DND-41 (cell line): ENCODE measurements around the gene MAP3K10.

ENCODE experiments used
- ATAC-seq: fragments of 200-7000 bp; cut with Tn5 transposase; 3 replicates; pipeline ENCODE4 v1.9.1; 2021; ENCODE audit warnings: low read depth; ENCODE audit not compliant: insufficient read depth
- DNase-seq: peaks from one replicate; pipeline ENCODE4 v3.0.0-alpha.2; 2020
- H2AFZ ChIP-seq: 2 replicates; pipeline ENCODE4 v1.6.0; 2012; ENCODE audit warnings: low read depth, low read length
- H3K27ac ChIP-seq: 2 replicates; pipeline ENCODE4 v1.5.1; 2012; ENCODE audit warnings: low read length, inconsistent platforms
- H3K27me3 ChIP-seq: fragments of 200-600 bp; sonication (generic); 2 replicates; pipeline ENCODE4 v1.6.0; 2012; ENCODE audit warnings: low read length, mild to moderate bottlenecking, inconsistent platforms; ENCODE audit not compliant: insufficient read depth, poor library complexity
- H3K36me3 ChIP-seq: 2 replicates; pipeline ENCODE4 v1.5.1; 2012; ENCODE audit warnings: low read length, inconsistent platforms; ENCODE audit not compliant: insufficient read depth
- H3K4me1 ChIP-seq: 2 replicates; pipeline ENCODE4 v1.5.1; 2012; ENCODE audit warnings: mild to moderate bottlenecking, low read length; ENCODE audit not compliant: insufficient read depth
- H3K4me2 ChIP-seq: 2 replicates; pipeline ENCODE4 v1.6.0; 2012; ENCODE audit warnings: mild to moderate bottlenecking, moderate library complexity, low read length, inconsistent platforms; ENCODE audit not compliant: insufficient read depth
- H3K4me3 ChIP-seq, 2 experiments: fragments of 200-600 bp in 1 of 2; shearing (Covaris generic) in 1 of 2; 2 replicates each; pipeline ENCODE4 v1.5.1; 2012 to 2016; ENCODE audit warnings: inconsistent platforms in 2 of 2, low read length in 2 of 2, mild to moderate bottlenecking in 2 of 2, low read depth in 1 of 2, moderate library complexity in 1 of 2
- H3K79me2 ChIP-seq: 2 replicates; pipeline ENCODE4 v1.6.0; 2012; ENCODE audit warnings: low read length, inconsistent platforms; ENCODE audit not compliant: insufficient read depth
- H3K9ac ChIP-seq: 2 replicates; pipeline ENCODE4 v1.6.0; 2012; ENCODE audit warnings: low read depth, mild to moderate bottlenecking, inconsistent platforms, low read length, moderate library complexity
- H3K9me3 ChIP-seq: 2 replicates; pipeline ENCODE4 v1.5.1; 2012; ENCODE audit warnings: low read length, moderate library complexity, mild to moderate bottlenecking, inconsistent platforms; ENCODE audit not compliant: insufficient read depth, severe bottlenecking
- H4K20me1 ChIP-seq: 2 replicates; pipeline ENCODE4 v1.6.0; 2012; ENCODE audit warnings: low read length; ENCODE audit not compliant: insufficient read depth
- EZH2 ChIP-seq: IDR thresholded peaks from 3 replicates; pipeline ENCODE4 v1.6.1; 2012; ENCODE audit warnings: borderline replicate concordance, low read depth, mild to moderate bottlenecking, moderate library complexity, low read length, inconsistent platforms; ENCODE audit not compliant: severe bottlenecking
- TF ChIP-seq, protein P1 (sequence below): IDR thresholded peaks from 2 replicates; pipeline ENCODE4 v1.5.1; 2012; ENCODE audit warnings: borderline replicate concordance, low read length, moderate library complexity, mild to moderate bottlenecking; ENCODE audit not compliant: poor library complexity, severe bottlenecking; ENCODE audit errors: extremely low read depth

Gene MAP3K10

DNA sequence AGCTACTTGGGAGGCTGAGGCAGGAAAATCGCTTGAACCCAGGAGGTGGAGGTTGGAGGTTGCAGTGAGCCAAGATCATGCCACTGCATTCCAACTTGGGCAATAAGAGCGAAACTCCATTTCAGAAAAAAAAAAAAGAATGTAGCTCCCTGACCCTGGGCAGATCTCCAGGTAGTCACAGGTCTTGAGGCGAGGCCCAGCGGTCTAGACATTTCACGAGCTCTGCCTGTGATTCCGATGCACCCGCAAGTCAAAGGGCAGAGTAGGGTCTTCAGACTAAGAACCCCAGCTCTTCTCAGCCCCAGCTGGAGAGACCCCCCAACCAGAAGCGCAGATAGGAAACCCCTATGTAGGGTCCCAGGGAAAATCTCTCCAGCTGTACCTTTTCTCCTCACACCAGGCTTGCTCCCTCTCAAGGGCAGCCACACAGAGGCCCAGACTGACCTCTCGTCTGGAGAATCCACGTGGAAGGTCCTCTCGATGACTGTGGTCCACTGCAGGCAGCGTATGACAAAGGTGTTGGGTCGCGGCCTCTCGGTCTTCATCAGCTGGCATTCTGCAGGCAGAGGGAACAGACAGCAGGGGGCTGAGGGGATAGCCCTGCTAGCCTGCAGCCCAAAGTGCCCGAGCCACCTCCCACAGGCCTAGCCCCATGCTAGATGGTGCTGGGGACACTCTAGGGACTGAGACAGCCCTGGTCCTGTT, 63.6 kb downstream of the MAP3K10 start:
- no peak for DNase-seq
- H3K27me3 ChIP-seq, result no peaks in the 10 kb centered on the region
- no peaks in the 10 kb centered on the region for H3K4me1 ChIP-seq
- H2AFZ ChIP-seq, result no peak overlapping the region
- H4K20me1 ChIP-seq, result peaks cover 48% of the 10 kb centered on the region
- no peak overlapping the region for H3K4me3 ChIP-seq
- TF ChIP-seq EZH2, result no peak
- TF ChIP-seq, protein P1, sequence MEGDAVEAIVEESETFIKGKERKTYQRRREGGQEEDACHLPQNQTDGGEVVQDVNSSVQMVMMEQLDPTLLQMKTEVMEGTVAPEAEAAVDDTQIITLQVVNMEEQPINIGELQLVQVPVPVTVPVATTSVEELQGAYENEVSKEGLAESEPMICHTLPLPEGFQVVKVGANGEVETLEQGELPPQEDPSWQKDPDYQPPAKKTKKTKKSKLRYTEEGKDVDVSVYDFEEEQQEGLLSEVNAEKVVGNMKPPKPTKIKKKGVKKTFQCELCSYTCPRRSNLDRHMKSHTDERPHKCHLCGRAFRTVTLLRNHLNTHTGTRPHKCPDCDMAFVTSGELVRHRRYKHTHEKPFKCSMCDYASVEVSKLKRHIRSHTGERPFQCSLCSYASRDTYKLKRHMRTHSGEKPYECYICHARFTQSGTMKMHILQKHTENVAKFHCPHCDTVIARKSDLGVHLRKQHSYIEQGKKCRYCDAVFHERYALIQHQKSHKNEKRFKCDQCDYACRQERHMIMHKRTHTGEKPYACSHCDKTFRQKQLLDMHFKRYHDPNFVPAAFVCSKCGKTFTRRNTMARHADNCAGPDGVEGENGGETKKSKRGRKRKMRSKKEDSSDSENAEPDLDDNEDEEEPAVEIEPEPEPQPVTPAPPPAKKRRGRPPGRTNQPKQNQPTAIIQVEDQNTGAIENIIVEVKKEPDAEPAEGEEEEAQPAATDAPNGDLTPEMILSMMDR, result no peak
- ATAC-seq, result no peak
- H3K4me2 ChIP-seq, result no peak overlapping the region
- H3K27ac ChIP-seq, result no peak overlapping the region
- no peak overlapping the region for H3K9ac ChIP-seq
- peaks cover 46% of the 10 kb centered on the region for H3K79me2 ChIP-seq
- H3K36me3 ChIP-seq, result peaks cover 68% of the 10 kb centered on the region
- no peaks in the 10 kb centered on the region for H3K9me3 ChIP-seq

DNA sequence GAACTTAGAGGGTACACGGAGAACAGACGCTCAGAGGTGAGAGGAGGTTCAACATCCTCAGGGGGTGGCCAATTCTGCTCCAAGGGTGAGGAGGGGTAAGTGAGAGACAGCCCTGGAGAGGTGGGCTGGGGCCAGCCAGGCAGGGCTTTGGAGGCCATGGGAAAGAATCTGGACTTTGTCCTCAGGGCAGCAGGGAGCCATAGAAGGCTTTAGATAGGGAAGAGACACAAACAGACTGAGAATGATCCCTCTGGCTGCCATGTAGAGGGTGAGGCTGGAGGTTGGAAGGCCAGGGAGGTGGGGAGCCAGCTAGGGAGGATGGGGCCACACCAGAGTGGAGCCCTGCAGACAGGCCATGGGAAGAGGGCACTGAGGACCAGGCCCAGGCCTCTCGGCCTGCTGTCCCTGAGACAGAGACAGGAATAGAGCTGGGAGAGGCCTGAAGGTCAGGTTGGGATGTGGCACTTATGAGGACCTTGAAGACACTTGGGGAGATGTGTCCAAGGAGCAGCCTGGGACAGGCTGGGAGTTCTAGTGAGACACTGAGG, 64.5 kb downstream of the MAP3K10 start:
- ATAC-seq (no peak), DNase-seq (no peak)
- no peaks in the 10 kb centered on the region for H3K4me1 ChIP-seq
- no peak overlapping the region for H3K4me2 ChIP-seq
- no peak for TF ChIP-seq EZH2
- TF ChIP-seq, protein P1, result no peak
- H3K27me3 ChIP-seq, result no peaks in the 10 kb centered on the region
- no peaks in the 10 kb centered on the region for H3K9me3 ChIP-seq
- H3K36me3 ChIP-seq, result peaks cover 61% of the 10 kb centered on the region
- no peak overlapping the region for H3K27ac ChIP-seq
- H3K79me2 ChIP-seq, result peaks cover 50% of the 10 kb centered on the region
- H3K9ac ChIP-seq, result no peak overlapping the region
- H4K20me1 ChIP-seq, result peaks cover 49% of the 10 kb centered on the region
- no peak overlapping the region for H3K4me3 ChIP-seq
- no peak overlapping the region for H2AFZ ChIP-seq

DNA sequence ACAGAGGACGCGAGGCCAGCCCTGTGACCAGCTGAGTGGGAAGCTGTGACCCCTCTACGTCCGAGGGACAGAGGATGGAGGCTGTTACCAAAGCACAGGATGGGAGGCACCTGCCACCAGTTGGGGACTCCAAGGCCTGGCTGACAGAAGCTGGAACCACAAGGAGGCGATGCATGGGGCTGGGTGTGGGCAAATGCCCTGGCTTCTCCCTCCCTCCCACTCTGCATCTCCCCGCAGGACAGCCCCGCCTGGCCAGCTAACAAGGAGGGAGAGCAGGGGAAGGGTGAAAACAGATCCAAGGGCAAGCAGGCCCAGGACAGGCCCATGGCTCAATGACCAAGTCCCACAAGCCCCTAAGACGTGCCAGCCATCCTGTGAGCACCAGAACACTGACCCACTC, 65.3 kb downstream of the MAP3K10 start:
- ATAC-seq (no peak), DNase-seq (no peak)
- Histone ChIP-seq H3K9ac (no peak overlapping the region), H3K9me3 (no peaks in the 10 kb centered on the region), H3K27ac (no peak overlapping the region), H3K4me3 (no peak overlapping the region), H4K20me1 (peaks cover 49% of the 10 kb centered on the region), H3K4me2 (no peak overlapping the region), H2AFZ (no peak overlapping the region), H3K36me3 (peaks cover 60% of the 10 kb centered on the region), H3K27me3 (no peaks in the 10 kb centered on the region), H3K4me1 (no peaks in the 10 kb centered on the region), H3K79me2 (peaks cover 51% of the 10 kb centered on the region)
- TF ChIP-seq EZH2, result no peak
- TF ChIP-seq, protein P1, result no peak
